GM23338 (cell line): Measurements from ENCODE around the gene BMPER. TPM values are rescaled to one million over a fixed set of nuclear protein-coding genes. Genes with fewer than 3 reads are reported as not detected.

ENCODE experiments used
- ATAC-seq: fragments of 200-7000 bp; cut with Tn5 transposase; 3 replicates; pipeline ENCODE4 v1.9.1; 2020
- DNase-seq: peaks from one replicate; pipeline ENCODE4 v3.0.0-alpha.2; 2015; ENCODE audit warnings: low spot score
- H2AFZ ChIP-seq: fragments of 200-600 bp; sonication (generic); 2 replicates; pipeline ENCODE4 v1.8.0; 2016; ENCODE audit warnings: antibody characterized with exemption, mild to moderate bottlenecking, moderate library complexity
- H3F3A ChIP-seq: fragments of 200-600 bp; sonication (generic); replicated peaks from 2 replicates; pipeline ENCODE4 v1.8.0; 2017; ENCODE audit warnings: antibody characterized with exemption, mixed run types, low read depth
- H3K27ac ChIP-seq: fragments of 200-600 bp; sonication (generic); 2 replicates; pipeline ENCODE4 v1.6.1; 2016; ENCODE audit warnings: low read depth
- H3K27me3 ChIP-seq: fragments of 200-600 bp; sonication (generic); 2 replicates; pipeline ENCODE4 v1.8.0; 2016; ENCODE audit warnings: mild to moderate bottlenecking, mixed run types, moderate library complexity; ENCODE audit not compliant: insufficient read depth
- H3K36me3 ChIP-seq: fragments of 200-600 bp; sonication (generic); 2 replicates; pipeline ENCODE4 v1.8.0; 2016; ENCODE audit warnings: mild to moderate bottlenecking; ENCODE audit not compliant: insufficient read depth
- H3K4me1 ChIP-seq: fragments of 200-600 bp; sonication (generic); 2 replicates; pipeline ENCODE4 v1.8.0; 2016; ENCODE audit warnings: mild to moderate bottlenecking, moderate library complexity; ENCODE audit not compliant: insufficient read depth
- H3K4me2 ChIP-seq: fragments of 200-600 bp; sonication (generic); 2 replicates; pipeline ENCODE4 v1.7.1; 2017; ENCODE audit warnings: mixed run types
- H3K4me3 ChIP-seq: fragments of 200-600 bp; sonication (generic); 2 replicates; pipeline ENCODE4 v1.6.1; 2016; ENCODE audit warnings: mixed run types
- H3K79me2 ChIP-seq: fragments of 200-600 bp; sonication (generic); replicated peaks from 2 replicates; pipeline ENCODE4 v1.8.0; 2017; ENCODE audit warnings: mild to moderate bottlenecking; ENCODE audit not compliant: insufficient read depth
- H3K9me2 ChIP-seq: fragments of 200-600 bp; sonication (generic); 2 replicates; pipeline ENCODE4 v1.8.0; 2017; ENCODE audit not compliant: insufficient read depth
- H4K20me1 ChIP-seq: fragments of 200-600 bp; sonication (generic); replicated peaks from 2 replicates; pipeline ENCODE4 v1.8.0; 2017; ENCODE audit warnings: mild to moderate bottlenecking; ENCODE audit not compliant: insufficient read depth
- H3K27ac Mint-ChIP-seq: 2 replicates; pipeline ENCODE4 v1.8.0; 2020; ENCODE audit warnings: inconsistent platforms, mild to moderate bottlenecking, moderate library complexity, mixed read lengths
- H3K27me3 Mint-ChIP-seq: 3 replicates; pipeline ENCODE4 v1.8.0; 2022; ENCODE audit warnings: low read depth, mild to moderate bottlenecking, moderate library complexity, mixed read lengths, inconsistent platforms; ENCODE audit not compliant: insufficient read depth, poor library complexity
- H3K36me3 Mint-ChIP-seq: 3 replicates; pipeline ENCODE4 v1.8.0; 2021; ENCODE audit warnings: low read depth, mild to moderate bottlenecking, inconsistent platforms, moderate library complexity, mixed read lengths
- H3K4me1 Mint-ChIP-seq: 3 replicates; pipeline ENCODE4 v1.8.0; 2020; ENCODE audit warnings: mild to moderate bottlenecking, inconsistent platforms, mixed read lengths
- H3K4me3 Mint-ChIP-seq: 3 replicates; pipeline ENCODE4 v1.8.0; 2021; ENCODE audit warnings: moderate library complexity, mild to moderate bottlenecking, inconsistent platforms, mixed read lengths
- H3K9me3 Mint-ChIP-seq: 3 replicates; pipeline ENCODE4 v1.8.0; 2020; ENCODE audit warnings: moderate library complexity, mild to moderate bottlenecking, inconsistent platforms, mixed read lengths
- CREB1 ChIP-seq: fragments of 250-450 bp; sonication (Bioruptor Pico); IDR thresholded peaks from 2 replicates; pipeline ENCODE4 v1.5.0; 2020; ENCODE audit warnings: low read depth, mild to moderate bottlenecking, moderate library complexity
- CTCF ChIP-seq, 2 experiments: fragments of 200-600 bp in 1 of 2; sonication (generic) in 1 of 2; conservative IDR thresholded peaks; 2 replicates each; pipeline versions ENCODE4 v1.5.1 to v1.6.1; 2016 to 2017; ENCODE audit warnings: antibody characterized with exemption in 2 of 2, low read depth in 2 of 2, mild to moderate bottlenecking in 2 of 2, moderate library complexity in 1 of 2
- EZH2 ChIP-seq: fragments of 200-600 bp; sonication (generic); IDR thresholded peaks from one replicate; pipeline ENCODE4 v1.8.0; 2017; ENCODE audit warnings: antibody characterized with exemption, mild to moderate bottlenecking, low read depth; ENCODE audit not compliant: unreplicated experiment
- EZH2phosphoT487 ChIP-seq: fragments of 200-600 bp; sonication (generic); IDR thresholded peaks from one replicate; pipeline ENCODE4 v1.8.1; 2018; ENCODE audit warnings: antibody characterized with exemption; ENCODE audit not compliant: unreplicated experiment
- JUNB ChIP-seq: IDR thresholded peaks from one replicate; pipeline ENCODE4 v1.6.1; 2016; ENCODE audit warnings: antibody characterized with exemption; ENCODE audit not compliant: unreplicated experiment
- NANOG ChIP-seq: IDR thresholded peaks from 2 replicates; pipeline ENCODE4 v1.6.1; 2016; ENCODE audit warnings: antibody characterized with exemption, borderline replicate concordance
- POLR2AphosphoS5 ChIP-seq: IDR thresholded peaks from 2 replicates; pipeline ENCODE4 v1.6.1; 2016; ENCODE audit warnings: antibody characterized with exemption, low read depth
- STAT1 ChIP-seq: IDR thresholded peaks from one replicate; pipeline ENCODE4 v1.6.1; 2016; ENCODE audit warnings: antibody characterized with exemption; ENCODE audit not compliant: unreplicated experiment
- ZNF114 ChIP-seq: fragments of 250-450 bp; sonication (Bioruptor Pico); IDR thresholded peaks from 2 replicates; pipeline ENCODE4 v1.5.0; 2020; ENCODE audit warnings: mild to moderate bottlenecking, moderate library complexity
- ZNF331 ChIP-seq: fragments of 250-450 bp; sonication (Bioruptor Pico); IDR thresholded peaks from 2 replicates; pipeline ENCODE4 v1.5.0; 2020; ENCODE audit warnings: low read depth, mild to moderate bottlenecking, moderate library complexity
- ZNF462 ChIP-seq: fragments of 250-450 bp; sonication (Bioruptor Pico); IDR thresholded peaks from 2 replicates; pipeline ENCODE4 v1.5.0; 2020; ENCODE audit warnings: mild to moderate bottlenecking, moderate library complexity
- polyA plus RNA-seq: library from polyadenylated mRNA; unstranded; fragments of >200 nt; fragmentation: Nextera tagmentation; extraction: Ambion mirVana; gene quantifications from 2 replicates; pipeline ENCODE4 v1.2.1, GENCODE V29; 2016
- total RNA-seq: library from RNA; depleted of rRNA; stranded (reverse); fragments of >200 nt; shearing (Covaris generic); gene quantifications from 2 replicates; pipeline ENCODE4 v1.2.3, GENCODE V29; 2014
- TF ChIP-seq, protein P1 (sequence below): IDR thresholded peaks from one replicate; pipeline ENCODE4 v1.6.1; 2018; ENCODE audit warnings: antibody characterized with exemption; ENCODE audit not compliant: unreplicated experiment
- TF ChIP-seq, protein P2 (sequence below): IDR thresholded peaks from 2 replicates; pipeline ENCODE4 v1.6.1; 2016; ENCODE audit warnings: antibody characterized with exemption

The BMPER gene
- total and polyA plus RNA-seq, 2 experiments from 2014 or later = 0.53 to 1.4 TPM

DNA sequence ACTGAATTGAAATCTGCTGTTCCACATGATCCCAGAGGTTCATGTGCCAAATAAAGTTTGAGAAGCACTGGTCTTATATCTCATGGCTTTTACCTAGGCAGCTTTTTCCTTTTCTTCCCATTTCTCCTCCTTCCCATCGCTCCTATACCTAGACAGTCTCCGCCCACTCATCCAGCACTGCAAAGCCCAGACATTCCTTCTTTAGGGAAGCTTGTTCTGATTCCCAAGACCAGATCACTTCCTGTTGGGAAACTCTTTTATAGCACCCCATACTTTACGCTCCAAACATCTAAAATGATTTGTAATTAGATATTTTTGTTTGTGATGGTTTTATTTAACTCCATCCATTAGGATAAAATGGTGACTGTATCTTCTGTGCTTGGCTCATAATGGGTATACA lies 75.9 kb downstream of the BMPER start:
- no peaks in the 10 kb centered on the region for H3F3A ChIP-seq
- no peak overlapping the region for H3K27ac Mint-ChIP-seq
- ATAC-seq = no peak

More for the DNA sequence above, 75.9 kb downstream of the BMPER start:
- H3K36me3 Mint-ChIP-seq = no peaks in the 10 kb centered on the region
- H3K27me3 Mint-ChIP-seq = peaks cover 2% of the 10 kb centered on the region
- H3K9me3 Mint-ChIP-seq = no peaks in the 10 kb centered on the region; the same call in 2 of the 3 replicates
- no peak overlapping the region for H3K4me3 Mint-ChIP-seq
- Histone ChIP-seq H3K27ac (no peak overlapping the region), H4K20me1 (no peaks in the 10 kb centered on the region), H3K36me3 (no peaks in the 10 kb centered on the region), H3K9me2 (no peaks in the 10 kb centered on the region), H3K4me2 (no peak overlapping the region), H3K4me3 (no peak overlapping the region), H2AFZ (no peak overlapping the region), H3K4me1 (no peaks in the 10 kb centered on the region), H3K27me3 (no peaks in the 10 kb centered on the region), H3K79me2 (no peaks in the 10 kb centered on the region)
- no peak for TF ChIP-seq POLR2AphosphoS5
- TF ChIP-seq JUNB = no peak
- TF ChIP-seq ZNF331 (CRISPR knock-in tag) = no peak
- TF ChIP-seq CREB1 (CRISPR knock-in tag) = no peak
- no peak for TF ChIP-seq STAT1
- TF ChIP-seq, protein P1, sequence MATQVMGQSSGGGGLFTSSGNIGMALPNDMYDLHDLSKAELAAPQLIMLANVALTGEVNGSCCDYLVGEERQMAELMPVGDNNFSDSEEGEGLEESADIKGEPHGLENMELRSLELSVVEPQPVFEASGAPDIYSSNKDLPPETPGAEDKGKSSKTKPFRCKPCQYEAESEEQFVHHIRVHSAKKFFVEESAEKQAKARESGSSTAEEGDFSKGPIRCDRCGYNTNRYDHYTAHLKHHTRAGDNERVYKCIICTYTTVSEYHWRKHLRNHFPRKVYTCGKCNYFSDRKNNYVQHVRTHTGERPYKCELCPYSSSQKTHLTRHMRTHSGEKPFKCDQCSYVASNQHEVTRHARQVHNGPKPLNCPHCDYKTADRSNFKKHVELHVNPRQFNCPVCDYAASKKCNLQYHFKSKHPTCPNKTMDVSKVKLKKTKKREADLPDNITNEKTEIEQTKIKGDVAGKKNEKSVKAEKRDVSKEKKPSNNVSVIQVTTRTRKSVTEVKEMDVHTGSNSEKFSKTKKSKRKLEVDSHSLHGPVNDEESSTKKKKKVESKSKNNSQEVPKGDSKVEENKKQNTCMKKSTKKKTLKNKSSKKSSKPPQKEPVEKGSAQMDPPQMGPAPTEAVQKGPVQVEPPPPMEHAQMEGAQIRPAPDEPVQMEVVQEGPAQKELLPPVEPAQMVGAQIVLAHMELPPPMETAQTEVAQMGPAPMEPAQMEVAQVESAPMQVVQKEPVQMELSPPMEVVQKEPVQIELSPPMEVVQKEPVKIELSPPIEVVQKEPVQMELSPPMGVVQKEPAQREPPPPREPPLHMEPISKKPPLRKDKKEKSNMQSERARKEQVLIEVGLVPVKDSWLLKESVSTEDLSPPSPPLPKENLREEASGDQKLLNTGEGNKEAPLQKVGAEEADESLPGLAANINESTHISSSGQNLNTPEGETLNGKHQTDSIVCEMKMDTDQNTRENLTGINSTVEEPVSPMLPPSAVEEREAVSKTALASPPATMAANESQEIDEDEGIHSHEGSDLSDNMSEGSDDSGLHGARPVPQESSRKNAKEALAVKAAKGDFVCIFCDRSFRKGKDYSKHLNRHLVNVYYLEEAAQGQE = no peak
- TF ChIP-seq ZNF114 = no peak
- no peak for TF ChIP-seq EZH2
- no peak for TF ChIP-seq NANOG
- TF ChIP-seq, protein P2, sequence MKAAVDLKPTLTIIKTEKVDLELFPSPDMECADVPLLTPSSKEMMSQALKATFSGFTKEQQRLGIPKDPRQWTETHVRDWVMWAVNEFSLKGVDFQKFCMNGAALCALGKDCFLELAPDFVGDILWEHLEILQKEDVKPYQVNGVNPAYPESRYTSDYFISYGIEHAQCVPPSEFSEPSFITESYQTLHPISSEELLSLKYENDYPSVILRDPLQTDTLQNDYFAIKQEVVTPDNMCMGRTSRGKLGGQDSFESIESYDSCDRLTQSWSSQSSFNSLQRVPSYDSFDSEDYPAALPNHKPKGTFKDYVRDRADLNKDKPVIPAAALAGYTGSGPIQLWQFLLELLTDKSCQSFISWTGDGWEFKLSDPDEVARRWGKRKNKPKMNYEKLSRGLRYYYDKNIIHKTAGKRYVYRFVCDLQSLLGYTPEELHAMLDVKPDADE = no peak
- no peak for TF ChIP-seq EZH2phosphoT487
- TF ChIP-seq CTCF (conservative IDR thresholded peaks at IDR 0.05; ENCODE audit: low read depth in 2 of 2) = no peak
- no peak for TF ChIP-seq ZNF462 (CRISPR knock-in tag)
- peak; percentile 10 for DNase-seq
- H3K4me1 Mint-ChIP-seq = peaks cover 5% of the 10 kb centered on the region
